ENCODE data around the gene INKA2. TPM values are rescaled to one million over a fixed set of nuclear protein-coding genes. Genes with fewer than 3 reads are reported as not detected.

Gene INKA2
- total and polyA plus RNA-seq, 10 of the 15 experiments (the other 5 are each of a cell fraction or from before 2014, with no cell fraction given), result 0.38 to 5.1 (median 1.3) TPM; not detected in 1

- TF ChIP-seq RAD21 (IDR thresholded peaks at IDR 0.05; ENCODE audit: insufficient read depth, low read depth, low read length), result peak; percentile 92
These were observed 30.4 kb upstream of the INKA2 start (continued) for GRCh38 chr1:111769517-111770146.

GRCh38 chr1:111768625-111769024, 29.4 kb upstream of the INKA2 start:
- ChIA-PET POLR2A (interaction anchor here (1.1 kb wide), 1 partner anchor 261 kb away, joined by 3 read pairs; no protein-coding TSS in a partner anchor), CTCF (interaction anchor here (0.7 to 8.7 kb wide), 30 partner anchors 8 to 1003 kb away, joined by 3 to 119 read pairs (median 5); partner anchors contain the start of genes DDX20 and INKA2), SMC1A (ENCODE audit: uncharacterized antibody, unreplicated experiment) (interaction anchor here (0.8 to 6.7 kb wide), 26 partner anchors 8 to 738 kb away, joined by 3 to 101 read pairs (median 6); partner anchors contain the start of gene DDX20), RAD21 (ENCODE audit: unreplicated experiment) (interaction anchor here (1.0 to 5.0 kb wide), 16 partner anchors 8 to 987 kb away, joined by 3 to 58 read pairs (median 7); partner anchors contain the start of gene DDX20)
- Histone ChIP-seq H3K4me1 (ENCODE audit: control insufficient read depth, insufficient read depth, low read length) (no peaks in the 10 kb centered on the region), H3K27me3 (replicated peaks in 1 of 2; ENCODE audit: control insufficient read depth in 2 of 2, insufficient read depth in 2 of 2, low read length in 1 of 2) (no peaks in the 10 kb centered on the region), H3K36me3 (ENCODE audit: control insufficient read depth in 2 of 2, insufficient read depth in 2 of 2, low read length in 1 of 2) (peaks cover 0 to 19% of the 10 kb centered on the region in 2 experiments; a peak in 2 of 4 replicates), H2AFZ (ENCODE audit: control insufficient read depth, low read depth, low read length) (no peak overlapping the region), H3K27ac (ENCODE audit: control insufficient read depth, insufficient read depth) (no peak overlapping the region), H3K9me3 (replicated peaks; ENCODE audit: control insufficient read depth, insufficient read depth, low read length) (no peaks in the 10 kb centered on the region), H3K4me3 (no peak overlapping the region), H3K9ac (ENCODE audit: control insufficient read depth, insufficient read depth, low read length) (no peak overlapping the region), H3K4me2 (ENCODE audit: control insufficient read depth, insufficient read depth) (no peak overlapping the region), H3K79me2 (ENCODE audit: control insufficient read depth, insufficient read depth, low read length) (no peaks in the 10 kb centered on the region; the same call in 1 of the 2 replicates), H4K20me1 (ENCODE audit: control insufficient read depth, insufficient read depth) (no peaks in the 10 kb centered on the region)
- no TSS peak for BruUV-seq (replicated peaks)
- no peak for TF ChIP-seq ZNF217 (IDR thresholded peaks at IDR 0.05)
- TF ChIP-seq NFIC (IDR thresholded peaks at IDR 0.05; ENCODE audit: low read depth, low read length), result no peak
- no peak for TF ChIP-seq MTA2 (IDR thresholded peaks at IDR 0.05; ENCODE audit: low read depth)
- no peak for TF ChIP-seq MEF2B (IDR thresholded peaks at IDR 0.05; ENCODE audit: partially characterized antibody, poor library complexity, severe bottlenecking)
- TF ChIP-seq IRF5 (IDR thresholded peaks at IDR 0.05; ENCODE audit: borderline replicate concordance), result no peak
- no peak for TF ChIP-seq SUPT20H (IDR thresholded peaks at IDR 0.05; ENCODE audit: borderline replicate concordance, control insufficient read depth, low read depth, low read length)
- no peak for TF ChIP-seq MYC (IDR thresholded peaks at IDR 0.05; ENCODE audit: insufficient read depth, insufficient read length, insufficient replicate concordance, low read length, severe bottlenecking)
- no peak for TF ChIP-seq IKZF1 (conservative IDR thresholded peaks at IDR 0.05)
- TF ChIP-seq MYB (IDR thresholded peaks at IDR 0.05; ENCODE audit: borderline replicate concordance, low read depth, low read length), result no peak
- FAIRE-seq, result no peak
- intact Hi-C loops (cut with micrococcal nuclease; ENCODE audit: unreplicated experiment) (loop anchor here (1.0 to 10.0 kb wide), 4 partner anchors 53 to 546 kb away; no protein-coding TSS in a partner anchor), in situ Hi-C loops (cut with MboI) (loop anchor here (10.0 kb wide), 1 partner anchor 544 kb away; the partner anchor contains the start of gene CHI3L2)
- ATAC-seq, result peak; percentile 25; the same call in 2 of the 3 replicates
- DNase-seq (ENCODE audit: low read depth, low spot score), result no peak
